Middle frontal gyrus (tissue), 1 donor: ENCODE measurements around the gene ANAPC10.
"Not testable (repeated sequence)": the region's sequence is repeated elsewhere in the genome, so short reads cannot be mapped to it uniquely, and the experiment has no call there.

Experiments
- DNase-seq: peaks from one replicate; pipeline ENCODE4 v3.0.0-alpha.2; 2015; ENCODE audit warnings: low spot score; ENCODE audit errors: extremely low spot score

The ANAPC10 gene, protein sequence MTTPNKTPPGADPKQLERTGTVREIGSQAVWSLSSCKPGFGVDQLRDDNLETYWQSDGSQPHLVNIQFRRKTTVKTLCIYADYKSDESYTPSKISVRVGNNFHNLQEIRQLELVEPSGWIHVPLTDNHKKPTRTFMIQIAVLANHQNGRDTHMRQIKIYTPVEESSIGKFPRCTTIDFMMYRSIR

DNA sequence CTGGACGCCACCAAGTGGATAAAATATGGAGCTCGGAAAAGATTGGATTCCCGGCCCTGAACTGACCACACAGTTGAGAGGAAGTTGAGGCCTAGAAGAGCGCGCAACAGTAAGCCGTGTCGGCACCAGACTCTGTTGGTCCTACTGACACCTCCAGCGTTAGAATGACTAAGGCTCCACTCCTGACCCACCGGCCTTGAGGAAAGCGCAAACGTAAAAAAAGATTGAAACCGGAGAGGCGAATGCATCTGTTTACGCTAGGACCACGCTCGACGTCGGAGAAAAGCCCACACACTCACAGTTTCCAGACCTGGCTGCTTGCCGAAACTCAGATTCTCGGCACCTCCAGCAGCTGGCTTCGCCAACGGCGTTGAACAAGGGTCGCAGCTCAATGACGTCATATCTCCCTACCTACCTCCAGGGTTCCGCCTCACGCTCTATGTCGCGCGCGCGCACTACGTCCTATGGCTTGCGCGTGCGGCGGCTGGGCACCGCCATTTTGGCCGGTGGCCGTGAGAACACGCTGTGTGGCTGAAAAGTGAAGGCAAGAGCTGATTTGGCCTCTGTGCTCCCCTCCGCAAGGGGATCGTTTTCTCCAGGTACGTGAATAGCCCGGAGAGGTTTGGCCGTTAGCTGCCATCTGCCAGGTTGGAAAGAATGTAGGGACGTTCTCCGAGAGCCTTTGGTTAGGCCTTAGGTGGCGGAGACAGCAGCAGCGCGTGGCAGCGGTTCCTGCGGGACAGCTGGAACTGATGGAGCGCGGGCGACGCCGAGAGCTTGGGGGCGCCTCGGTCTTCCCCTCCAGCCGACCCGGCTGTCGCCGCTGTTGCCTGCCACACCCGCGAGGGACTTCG is at the start of gene ANAPC10, which contains the start of gene ABCE1:
ANAPC10 (minus strand) TSS at position 376 of the 854 bp plus-strand sequence. CDS start 2,097 bp downstream, outside the sequence.
ABCE1 (plus strand) TSS at position 491 of the 854 bp plus-strand sequence. CDS start 6,102 bp downstream, outside the sequence.
- peak; percentile 94 for DNase-seq

DNA sequence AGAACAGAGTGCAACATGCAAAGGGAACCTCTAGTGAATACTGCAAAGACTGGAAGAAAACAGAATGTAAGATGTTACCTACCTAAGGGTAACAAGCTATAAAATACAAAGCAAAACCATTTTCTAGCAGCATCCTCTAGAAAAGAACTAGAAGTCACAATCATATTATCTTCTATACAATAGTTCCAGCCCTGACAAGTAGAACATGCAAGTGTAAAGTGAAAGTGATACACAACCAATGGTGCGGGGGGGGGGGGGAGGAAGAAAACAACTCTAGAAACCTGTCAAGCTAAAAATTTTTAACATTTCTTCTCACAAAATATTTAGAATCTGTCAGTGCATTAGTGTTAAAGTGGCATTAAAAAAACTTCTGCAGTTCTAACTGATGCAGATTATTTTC is 38.2 kb upstream of the ANAPC10 start:
- not testable (repeated sequence) for DNase-seq

DNA sequence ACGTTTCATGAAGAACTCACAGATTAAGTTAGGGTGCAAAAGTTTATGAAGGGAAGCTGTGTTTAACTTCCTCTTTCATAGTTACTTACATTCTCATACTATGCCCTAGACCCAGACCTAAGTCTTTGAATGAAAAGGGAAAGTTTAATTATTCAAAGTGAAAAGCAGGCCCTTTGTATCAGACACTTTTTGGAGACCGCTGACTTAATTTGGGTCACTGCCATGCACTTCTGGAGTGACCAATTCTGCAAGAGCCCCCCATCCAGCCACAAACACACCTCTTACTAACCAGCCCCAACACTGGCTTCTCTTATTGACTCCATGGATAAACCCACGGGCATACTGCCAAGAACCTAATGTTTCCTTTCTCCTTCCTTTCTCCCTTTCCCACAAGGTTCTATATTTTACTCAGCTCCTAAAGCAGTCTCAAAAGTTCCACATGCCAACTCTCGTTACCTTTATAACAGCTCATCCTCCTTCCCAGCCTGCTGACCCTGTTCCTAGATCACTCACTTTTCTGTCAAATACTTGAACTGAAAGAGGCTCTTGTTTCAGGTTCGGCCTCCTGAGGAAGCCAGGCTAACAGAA is 34.6 kb upstream of the ANAPC10 start:
- DNase-seq: no peak

DNA sequence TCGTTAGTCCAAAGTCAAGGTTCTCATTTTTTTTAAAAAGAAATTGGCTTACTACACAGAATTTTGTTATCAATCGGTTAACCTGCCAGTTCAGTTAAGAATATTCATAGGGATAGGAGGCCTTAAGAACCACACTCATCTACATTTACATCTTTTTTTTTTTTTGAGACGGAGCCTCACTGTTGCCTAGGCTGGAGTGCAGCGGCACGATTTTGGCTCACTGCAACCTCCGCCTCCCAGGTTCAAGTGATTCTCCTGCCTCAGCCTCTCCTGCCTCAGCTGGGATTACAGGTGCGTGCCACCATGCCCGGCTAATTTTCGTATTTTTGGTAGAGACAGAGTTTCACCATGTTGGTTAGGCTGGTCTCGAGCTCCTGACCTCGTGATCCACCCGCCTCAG is 33.9 kb upstream of the ANAPC10 start:
- DNase-seq: no peak

DNA sequence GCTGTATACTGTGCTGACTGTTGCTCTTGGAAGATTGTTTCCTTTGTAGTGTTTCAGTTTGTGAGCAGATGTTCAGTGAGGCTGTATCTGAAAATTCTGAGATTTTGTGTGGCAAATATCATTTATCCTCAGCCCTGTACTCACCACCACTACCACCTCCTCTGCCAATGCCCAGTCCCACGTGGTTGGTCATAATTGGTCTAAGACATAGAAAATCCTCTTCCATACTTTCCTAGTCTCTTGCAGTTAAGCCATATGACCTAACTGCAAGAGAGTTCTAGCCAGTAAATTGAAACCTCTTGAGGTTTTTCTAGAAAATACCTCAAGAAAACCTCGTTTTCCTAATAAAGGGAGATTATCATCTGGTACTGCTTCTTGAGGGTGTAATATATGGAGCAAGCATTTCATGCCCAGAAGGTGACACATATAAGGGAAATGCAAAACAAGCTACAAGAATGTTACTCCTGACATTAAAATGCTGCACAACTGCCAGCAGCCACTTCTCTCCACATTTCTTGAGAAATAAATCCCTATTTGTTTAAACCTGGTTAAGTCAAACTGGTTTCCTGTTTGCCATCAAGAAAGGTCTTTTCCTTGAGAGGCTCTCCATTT is 32.9 kb upstream of the ANAPC10 start:
- no peak for DNase-seq

DNA sequence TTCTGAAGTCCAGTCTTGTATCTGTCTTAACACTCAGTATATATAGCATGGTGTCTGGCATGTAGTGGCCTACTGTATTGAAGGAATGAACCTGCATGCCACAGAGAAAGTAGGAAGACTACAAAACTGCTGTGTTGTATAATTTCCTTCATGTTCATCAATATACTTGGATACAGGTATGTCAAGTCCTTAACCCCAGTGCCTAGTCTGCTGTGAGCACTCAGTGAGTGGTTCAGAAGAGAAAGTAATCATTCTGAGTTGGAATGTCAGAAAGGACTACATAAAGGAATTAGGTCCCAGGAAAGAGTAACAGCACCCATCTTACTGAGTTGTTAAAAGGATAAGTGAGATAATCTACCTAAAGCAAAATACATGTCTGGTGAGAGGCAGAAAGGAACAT is 32.1 kb upstream of the ANAPC10 start:
- no peak for DNase-seq

DNA sequence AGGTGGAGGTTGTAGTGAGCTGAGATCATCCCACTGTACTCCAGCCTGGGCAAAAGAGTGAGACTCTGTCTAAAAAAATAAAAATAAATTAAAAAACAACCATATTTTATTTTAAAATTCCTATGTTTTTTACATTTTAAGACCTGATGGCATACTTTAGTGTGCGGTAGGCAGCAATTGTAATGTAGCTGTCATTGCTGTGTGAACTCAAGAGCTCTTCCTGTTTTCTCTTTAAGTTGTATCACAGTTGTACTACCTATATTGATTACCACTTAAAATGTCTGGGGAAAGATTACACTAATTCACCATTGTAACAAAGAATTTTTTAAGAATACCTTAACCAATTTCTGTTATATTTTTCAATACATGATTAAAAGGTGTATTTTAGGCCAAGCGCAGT is 27.4 kb upstream of the ANAPC10 start:
- DNase-seq: no peak

DNA sequence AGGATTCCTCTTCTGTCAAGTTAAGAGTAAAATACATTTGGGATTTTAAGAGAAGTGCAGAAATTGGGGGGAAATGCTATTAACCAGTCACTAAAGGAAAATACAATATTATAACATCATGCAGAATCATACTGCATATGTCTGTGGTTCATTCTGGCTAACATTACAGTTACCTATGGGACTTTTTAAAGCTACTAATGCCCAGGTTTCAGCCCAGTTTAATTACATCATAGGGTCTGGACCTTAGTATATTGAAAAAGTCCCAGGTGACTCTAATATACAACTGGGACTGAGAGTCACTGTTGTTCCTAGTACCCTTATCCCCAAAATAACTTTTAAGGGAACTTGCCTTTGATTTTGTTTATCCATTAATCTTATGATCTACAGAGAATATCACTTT is 10.1 kb upstream of the ANAPC10 start:
- no peak for DNase-seq

DNA sequence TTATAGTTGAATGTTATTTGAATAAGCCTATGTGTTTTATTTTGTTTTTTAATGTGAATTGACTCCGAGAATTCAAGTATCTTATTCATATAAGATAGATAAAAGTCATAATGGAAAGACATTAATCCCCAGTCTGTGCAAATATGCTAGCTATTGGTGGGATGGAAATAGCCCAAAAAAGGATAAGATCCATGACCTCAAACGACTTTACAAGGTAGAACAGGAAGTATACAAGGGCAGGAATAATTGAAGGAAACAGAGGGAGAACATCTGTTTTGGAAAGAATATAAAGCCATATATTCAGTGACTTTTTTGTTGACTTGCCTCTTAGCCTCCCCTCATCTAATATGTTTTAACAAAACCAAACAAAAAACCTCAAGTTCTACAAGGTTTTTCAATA is 9.1 kb upstream of the ANAPC10 start:
- no peak for DNase-seq

DNA sequence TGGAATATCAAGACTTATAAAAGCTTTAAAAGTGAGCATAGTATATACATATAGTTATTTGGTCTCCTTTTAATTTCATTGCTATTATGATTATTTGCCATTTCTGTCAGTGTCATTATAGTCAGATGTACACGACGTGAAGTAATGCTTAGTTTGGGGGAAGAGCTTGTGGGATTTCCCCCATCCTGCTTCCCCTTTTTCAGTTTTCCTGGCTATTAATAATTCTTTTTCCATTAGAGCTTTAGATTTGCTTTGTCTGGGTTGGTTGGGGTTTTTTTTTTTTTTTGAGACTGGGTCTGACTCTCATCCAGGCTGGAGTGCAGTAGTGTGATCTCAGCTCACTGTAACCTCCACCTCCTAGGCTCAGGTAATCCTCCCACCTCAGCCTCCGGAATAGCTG is 5.5 kb upstream of the ANAPC10 start:
- no peak for DNase-seq

DNA sequence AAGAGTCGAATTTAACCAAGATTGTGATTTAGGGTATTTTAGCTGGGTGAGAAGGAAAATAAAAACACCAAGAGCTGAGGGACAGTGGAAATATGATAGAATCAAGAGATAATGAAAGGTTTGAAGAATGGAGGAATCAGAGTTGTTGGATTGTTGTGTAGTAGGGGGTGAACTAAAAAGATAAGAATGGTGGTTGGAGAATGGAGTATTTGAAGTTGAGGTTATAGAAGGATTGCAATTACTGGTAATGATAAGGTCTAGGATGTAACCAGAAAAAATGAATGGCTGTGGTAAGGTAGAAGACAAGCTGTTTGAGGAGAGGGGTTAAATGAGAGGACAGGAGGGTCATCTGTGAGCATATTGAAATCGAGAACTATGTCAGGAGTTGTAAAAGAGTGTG is 4.6 kb upstream of the ANAPC10 start:
- DNase-seq: no peak

DNA sequence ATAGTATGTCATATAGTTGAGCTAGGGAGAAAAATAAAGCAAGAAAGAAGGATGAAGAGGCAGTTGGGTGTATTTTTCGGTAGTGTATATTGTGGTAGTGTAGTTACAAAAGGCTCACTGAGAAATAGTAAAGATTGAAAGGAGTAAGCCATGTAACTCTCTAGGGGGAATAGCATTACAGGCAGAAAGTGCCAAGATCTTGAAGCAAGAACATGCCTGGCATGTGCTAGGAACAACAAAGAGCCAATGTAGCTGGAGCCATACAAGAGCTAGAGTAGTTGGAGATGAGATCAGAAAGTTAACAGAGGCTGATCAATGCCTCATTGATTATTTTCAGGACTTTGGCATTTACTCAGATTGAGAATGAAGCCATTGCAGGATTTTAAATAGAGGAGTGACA is 3.1 kb upstream of the ANAPC10 start:
- DNase-seq: no peak

DNA sequence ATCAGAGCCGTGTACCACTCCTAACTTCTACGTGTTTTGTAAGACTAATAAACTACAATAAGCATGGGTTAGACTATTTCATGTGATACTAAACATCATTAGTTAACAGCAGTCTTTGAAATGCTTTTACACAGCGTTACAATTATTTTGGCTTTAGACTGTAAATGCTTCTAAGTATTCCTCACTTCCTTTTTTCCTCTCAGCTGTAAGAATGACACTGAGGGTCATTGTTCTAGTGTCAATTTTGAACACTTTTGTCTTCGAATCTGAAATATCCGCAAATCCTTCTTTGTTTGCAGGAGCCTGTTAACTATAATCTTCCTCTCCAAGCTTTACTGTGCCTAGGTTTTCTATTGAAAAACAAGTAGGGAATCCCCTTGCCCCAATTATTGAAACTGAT is 1.7 kb upstream of the ANAPC10 start:
- DNase-seq: no peak

DNA sequence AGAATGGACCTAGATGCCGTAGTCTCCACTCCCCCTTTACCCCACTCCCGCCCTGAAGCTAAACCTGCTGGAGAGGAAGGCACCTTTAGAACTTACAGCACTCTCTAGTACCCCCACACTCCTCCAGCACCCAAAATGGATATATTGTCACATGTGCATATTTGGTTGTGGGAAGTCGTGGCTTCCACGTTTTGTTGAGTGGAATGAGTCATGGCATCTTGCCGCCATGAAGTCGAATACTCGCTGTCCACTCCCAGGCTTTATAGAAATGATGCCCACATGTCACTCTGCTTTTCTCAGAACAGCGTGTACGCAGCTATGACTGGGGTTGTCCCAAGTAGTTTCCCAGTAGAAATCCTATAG is 660 bp upstream of the ANAPC10 start:
- no peak for DNase-seq

DNA sequence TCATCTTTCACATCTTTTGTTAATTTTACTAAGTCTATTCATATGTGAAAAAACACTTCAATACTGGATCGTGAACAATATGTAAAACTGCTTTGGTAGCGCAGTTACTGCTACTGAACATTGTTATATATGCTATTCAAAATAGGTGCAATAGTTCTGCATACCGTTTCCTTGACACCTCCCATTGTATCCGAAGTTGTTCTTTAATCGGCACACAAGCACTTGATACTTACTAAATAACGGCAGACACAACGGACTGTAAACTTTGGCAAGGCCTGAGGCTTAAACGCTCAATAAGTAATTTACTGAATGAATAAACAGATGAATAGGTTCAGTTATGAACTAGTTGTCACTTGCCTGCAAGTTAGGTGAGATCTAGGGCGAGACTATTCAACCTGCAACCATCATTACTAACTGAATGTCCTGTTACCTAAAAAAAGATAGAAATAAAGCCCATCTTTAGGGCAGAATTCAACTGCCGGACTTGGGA is 620 bp downstream of the ANAPC10 start:
- DNase-seq: no peak

DNA sequence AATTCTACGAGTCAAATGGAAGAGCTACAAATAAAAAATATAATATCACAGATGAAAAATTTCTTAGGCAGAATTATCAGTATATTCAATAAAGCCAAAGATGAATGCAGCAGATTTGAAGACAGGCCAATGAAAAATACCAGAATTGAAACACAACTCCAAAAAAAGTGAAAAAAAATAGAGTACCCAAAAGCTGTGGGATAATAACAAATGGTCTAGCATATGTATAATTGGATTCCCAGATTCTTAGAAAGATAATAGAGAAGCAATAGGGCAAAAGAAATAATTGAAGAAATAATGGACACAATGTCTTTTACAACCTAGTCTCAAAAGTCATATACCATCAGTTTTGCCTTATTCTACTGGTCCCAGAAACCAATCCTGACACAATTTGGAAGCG is 4.4 kb downstream of the ANAPC10 start:
- no peak for DNase-seq

DNA sequence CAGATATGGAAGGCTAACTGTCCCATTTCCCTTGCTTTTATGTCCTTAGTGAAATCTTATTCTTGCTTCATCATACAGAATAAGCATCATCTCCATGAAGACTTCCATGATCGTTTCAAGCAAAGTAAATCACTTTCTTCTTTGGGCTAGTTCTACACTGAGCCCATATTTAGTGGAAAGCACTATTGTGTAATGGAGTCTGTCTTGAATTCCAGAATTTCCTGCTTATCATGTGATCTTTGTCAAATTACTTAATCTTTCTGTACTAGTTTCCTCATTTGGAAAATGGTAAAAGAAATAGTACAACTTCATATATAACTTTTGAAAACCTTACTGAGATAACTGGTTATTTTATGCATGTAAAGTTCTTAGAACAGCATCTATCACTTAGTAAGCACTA is 7.6 kb downstream of the ANAPC10 start:
- no peak for DNase-seq

DNA sequence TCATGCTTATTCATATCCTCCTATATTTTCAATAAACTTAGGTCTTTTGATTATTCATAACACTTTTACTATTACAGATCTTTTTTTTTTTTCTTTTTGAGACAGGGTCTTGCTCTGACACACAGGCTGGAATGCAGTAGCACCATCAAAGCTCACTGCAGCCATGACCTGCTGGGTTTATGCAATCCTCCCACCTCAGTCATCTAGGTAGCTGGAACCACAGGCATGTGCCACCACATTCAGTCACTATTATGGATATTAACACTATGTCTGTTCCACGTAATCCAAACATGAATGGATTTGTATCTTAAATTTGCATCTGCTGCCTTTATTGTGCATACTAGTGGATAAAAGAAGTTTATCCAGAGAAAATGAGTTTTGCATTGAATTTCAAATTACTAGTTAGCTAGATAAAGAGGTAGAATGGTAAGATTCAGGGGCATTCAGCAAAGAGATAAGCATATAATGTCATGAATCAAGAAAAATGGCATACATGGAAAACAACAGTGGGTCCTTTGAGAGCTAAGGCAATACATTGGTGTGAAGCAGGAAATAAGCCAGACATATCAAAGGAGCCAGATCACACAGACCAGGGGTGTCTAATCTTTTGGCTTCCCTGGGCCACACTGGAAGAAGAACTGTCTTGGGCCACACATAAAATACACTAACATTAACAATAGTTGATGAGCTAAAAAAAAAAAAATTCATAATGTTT is 13.9 kb downstream of the ANAPC10 start:
- no peak for DNase-seq

DNA sequence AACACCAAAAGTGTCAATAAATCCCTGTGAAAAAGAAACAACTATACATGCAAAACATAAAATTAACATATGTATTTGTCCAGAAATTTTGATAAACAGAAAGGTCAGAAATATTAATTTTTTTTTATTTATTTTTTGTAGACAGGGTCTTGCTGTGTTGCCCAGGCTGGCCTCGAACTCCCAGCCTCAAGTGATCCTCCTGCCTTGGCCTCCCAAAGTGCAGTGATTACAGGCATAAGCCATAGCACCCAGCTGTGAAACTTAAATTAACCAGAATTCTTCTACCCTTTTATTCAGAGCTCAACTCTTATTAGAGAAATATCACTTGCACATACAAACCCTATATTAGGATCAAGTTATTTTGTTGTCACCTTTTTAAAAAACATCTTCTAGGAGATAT is 16.2 kb downstream of the ANAPC10 start:
- DNase-seq: no peak

DNA sequence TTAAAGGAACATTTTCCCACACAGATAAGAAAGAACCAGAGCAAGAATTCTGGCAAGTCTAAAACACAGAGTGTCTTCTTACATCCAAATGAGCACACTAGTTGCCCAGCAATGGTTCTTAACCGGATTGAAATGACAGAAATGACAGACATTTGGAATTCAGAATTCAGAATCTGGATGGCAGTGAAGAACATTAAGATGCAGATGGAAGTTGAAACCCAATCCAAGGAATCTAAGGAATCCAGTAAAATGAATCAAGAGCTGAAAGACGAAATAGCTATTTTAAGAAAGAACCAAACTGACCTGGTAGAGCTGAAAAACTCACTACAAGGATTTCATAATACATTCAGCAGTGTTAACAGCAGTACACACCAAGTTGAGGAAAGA is 21.5 kb downstream of the ANAPC10 start:
- DNase-seq: no peak

DNA sequence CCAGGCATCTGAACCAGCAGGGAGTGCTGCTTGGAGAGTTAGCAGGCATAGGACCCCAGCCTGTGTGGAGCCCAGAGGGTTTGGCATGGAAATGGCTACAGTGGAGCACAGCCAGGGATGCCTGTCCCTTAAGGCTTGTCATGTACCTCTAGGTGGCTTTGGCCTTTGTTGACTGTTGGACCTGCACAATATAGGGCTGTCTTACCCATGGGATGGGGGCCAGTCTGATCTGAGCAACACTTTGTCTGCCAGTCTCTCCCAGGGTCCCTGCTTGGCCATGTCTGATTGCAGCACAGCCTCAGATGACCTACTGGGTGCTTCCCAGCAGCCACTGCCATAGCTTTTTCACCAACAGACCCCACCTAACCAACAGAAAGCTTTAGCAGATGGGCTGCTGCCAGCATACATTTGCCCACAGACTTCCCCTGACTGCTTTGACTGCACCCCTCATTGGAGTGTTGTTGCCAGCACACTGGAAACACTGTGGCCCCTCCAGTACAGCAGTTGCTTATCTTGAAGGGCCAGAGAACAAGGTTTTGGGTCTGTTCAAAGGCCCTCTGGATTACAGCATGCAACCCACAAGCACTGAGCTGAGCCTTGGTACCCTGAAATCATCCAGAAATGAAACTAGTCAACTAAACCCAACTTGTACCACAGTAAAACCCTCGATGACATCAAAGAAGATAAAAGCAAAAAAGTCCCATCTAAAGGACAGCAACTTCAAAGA is 22.1 kb downstream of the ANAPC10 start:
- no peak for DNase-seq
